Stimulated activated CD4-positive, alpha-beta T cell treated with anti-CD3 and anti-CD28 coated beads, Interleukin-2, amount 100 ng/mL, for 48 hours (primary cell): ENCODE measurements around the gene ZNF559.

Experiments
- DNase-seq, 2 donors: peaks; one replicate each; pipeline ENCODE4 v3.0.0-alpha.2; 2020

ZNF559 gene

GRCh38 chr19:9354651-9355050 is 30.7 kb downstream of the ZNF559 start:
- no peak for DNase-seq

DNA sequence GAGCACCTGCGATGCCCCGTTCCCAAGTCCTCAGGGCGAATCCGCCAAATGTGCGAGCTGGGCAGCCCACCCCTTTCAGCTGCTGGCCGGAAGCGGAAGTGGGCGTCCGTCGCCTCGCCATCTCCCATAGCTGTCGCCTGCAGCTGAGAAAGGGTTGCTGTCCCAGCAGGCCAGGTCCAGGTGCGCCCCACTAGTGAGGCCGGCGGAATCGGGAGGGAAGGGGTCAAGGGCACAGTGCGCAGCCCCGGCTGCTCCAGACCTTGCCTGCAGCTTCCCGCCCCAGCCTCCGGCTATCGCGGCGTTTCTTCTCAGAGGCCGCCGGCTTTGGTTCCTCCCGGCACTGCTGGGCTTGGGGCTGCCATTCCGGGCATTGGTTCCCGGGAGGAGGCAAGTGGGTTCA is 38.9 kb downstream of the ZNF559 start, which contains the start of gene ZNF177:
Gene ZNF177, plus strand, starts transcription at position 109 of the 400 bp plus-strand sequence. CDS start 15,299 bp downstream, outside the sequence.
- no peak for DNase-seq

DNA sequence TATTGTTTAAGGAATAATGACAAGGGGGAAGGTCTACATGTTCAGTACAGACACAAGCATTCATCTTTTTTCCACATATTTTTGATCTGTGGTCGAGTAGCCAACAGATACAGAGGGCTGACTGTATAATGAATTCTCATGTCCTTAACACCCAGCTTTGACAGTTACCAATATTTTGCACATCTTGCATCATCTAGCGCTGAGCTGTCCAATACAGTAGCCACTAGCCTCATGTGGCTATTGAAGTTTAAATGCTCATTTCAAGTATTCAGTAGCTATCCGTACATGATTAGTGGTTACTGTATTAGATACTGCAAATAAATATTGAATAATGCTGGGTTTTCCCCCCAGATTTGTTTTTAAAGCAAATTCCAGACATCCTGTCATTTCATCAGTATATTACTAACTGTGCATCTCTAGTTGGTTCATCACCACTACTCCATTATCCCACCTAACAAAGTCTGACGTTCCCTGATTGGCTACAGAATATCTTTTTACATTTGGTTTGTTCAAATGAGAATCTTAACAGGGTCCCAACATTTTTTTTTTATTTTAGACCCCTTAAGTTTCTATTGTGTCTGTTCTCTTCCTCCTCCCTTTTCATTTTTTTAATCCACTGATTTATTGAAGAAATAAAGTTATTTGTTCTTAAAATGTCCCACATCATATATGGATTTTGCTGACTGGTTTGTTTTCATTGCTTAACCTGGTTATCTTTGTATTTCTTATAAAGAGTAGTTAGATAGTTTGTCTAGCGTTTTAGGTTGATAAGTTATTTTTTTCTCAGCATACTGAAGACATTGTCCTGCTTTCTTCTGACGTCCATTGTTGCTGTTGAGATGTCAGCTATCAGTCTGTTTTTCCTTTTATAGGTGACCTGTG is 47.0 kb downstream of the ZNF559 start:
- DNase-seq: no peak

DNA sequence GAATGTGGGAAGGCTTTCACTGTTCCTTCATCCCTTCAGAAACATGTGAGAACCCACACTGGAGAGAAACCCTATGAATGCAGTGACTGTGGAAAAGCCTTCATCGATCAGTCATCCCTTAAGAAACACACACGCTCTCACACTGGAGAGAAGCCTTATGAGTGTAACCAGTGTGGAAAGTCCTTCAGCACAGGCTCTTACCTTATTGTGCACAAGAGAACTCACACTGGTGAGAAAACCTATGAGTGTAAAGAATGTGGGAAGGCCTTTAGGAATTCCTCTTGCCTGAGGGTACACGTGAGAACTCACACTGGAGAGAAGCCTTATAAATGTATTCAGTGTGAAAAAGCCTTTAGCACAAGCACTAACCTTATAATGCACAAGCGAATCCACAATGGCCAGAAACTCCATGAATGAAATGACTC is 57.4 kb downstream of the ZNF559 start:
- DNase-seq: no peak
